HCT116 (cell line): ENCODE measurements around the gene PMS1. TPM values are rescaled to one million over a fixed set of nuclear protein-coding genes. Genes with fewer than 3 reads are reported as not detected.

Experiments
- ATAC-seq: fragments of 200-7000 bp; cut with Tn5 transposase; 2 replicates; pipeline ENCODE4 v1.9.1; 2020; ENCODE audit warnings: mild to moderate bottlenecking, moderate library complexity
- BruUV-seq: library from RNA; stranded (reverse); fragments of 400-500 nt; replicated peaks from 2 replicates; lab custom pipeline; 2021; lab: Mats Ljungman, UMichigan
- CTCF ChIA-PET: fragments of 300-600 bp; sonication (Branson Sonifier 250); formaldehyde crosslinking; loops from one replicate; lab custom pipeline; 2021; ENCODE audit warnings: antibody characterized with exemption; lab: Charles Lee
- POLR2A ChIA-PET: fragments of 300-600, 350-600 bp; sonication (Branson Sonifier 250); formaldehyde crosslinking; loops from one replicate; lab custom pipeline; 2021; ENCODE audit warnings: antibody characterized with exemption; lab: Charles Lee
- RAD21 ChIA-PET, 2 experiments: fragments of 300-600 bp; sonication (Branson Sonifier 250); formaldehyde crosslinking; loops; one replicate each; lab custom pipeline; 2023; ENCODE audit warnings: low total read pairs in 2 of 2; ENCODE audit not compliant: uncharacterized antibody in 2 of 2, unreplicated experiment in 2 of 2, low non-redundant PET in 1 of 2; lab: Charles Lee
- DNase-seq: peaks from one replicate; pipeline ENCODE4 v3.0.0-alpha.2; 2010; ENCODE audit warnings: low read depth, low spot score
- H2AFZ ChIP-seq: fragments of 200-600 bp; shearing (Covaris generic), sonication (generic); 2 replicates; pipeline ENCODE4 v1.6.1; 2017; ENCODE audit warnings: low read depth, mixed run types, mixed read lengths, antibody characterized with exemption, low read length; ENCODE audit not compliant: poor library complexity, severe bottlenecking
- H3K27ac ChIP-seq: 2 replicates; pipeline ENCODE4 v1.5.1; 2012; ENCODE audit warnings: low read depth, low read length
- H3K27me3 ChIP-seq: fragments of 200-600 bp; sonication (generic); 2 replicates; pipeline ENCODE4 v1.6.1; 2016; ENCODE audit warnings: mixed run types, low read length, mixed read lengths; ENCODE audit not compliant: insufficient read depth
- H3K36me3 ChIP-seq, 2 experiments: fragments of 200-500 bp in 1 of 2; fragments of 200-600 bp in 1 of 2; sonication (Bioruptor generic) in 1 of 2; sonication (generic) in 1 of 2; 2 replicates each; pipeline versions ENCODE4 v1.5.1 to v1.6.1; 2014 to 2016; ENCODE audit warnings: low read length in 2 of 2, inconsistent platforms in 1 of 2, mixed read lengths in 1 of 2, mixed run types in 1 of 2; ENCODE audit not compliant: insufficient read depth in 2 of 2, control insufficient read depth in 1 of 2
- H3K4me1 ChIP-seq, 2 experiments: fragments of 200-600 bp in 1 of 2; sonication (generic) in 1 of 2; 2 replicates each; pipeline versions ENCODE4 v1.5.1 to v1.6.1; 2012 to 2017; ENCODE audit warnings: low read length in 2 of 2, inconsistent platforms in 1 of 2, mild to moderate bottlenecking in 1 of 2, mixed read lengths in 1 of 2, mixed run types in 1 of 2, moderate library complexity in 1 of 2; ENCODE audit not compliant: insufficient read depth in 2 of 2, control insufficient read depth in 1 of 2
- H3K4me2 ChIP-seq: fragments of 200-600 bp; sonication (generic); 2 replicates; pipeline ENCODE4 v1.6.1; 2017; ENCODE audit warnings: mixed run types, low read length, mixed read lengths
- H3K4me3 ChIP-seq, 2 experiments: fragments of 200-600 bp in 1 of 2; sonication (generic) in 1 of 2; replicated peaks in 1 of 2; 2 replicates each; pipeline ENCODE4 v1.5.1; 2011 to 2016; ENCODE audit warnings: low read length in 2 of 2, control low read depth in 1 of 2, low read depth in 1 of 2, mild to moderate bottlenecking in 1 of 2, mixed read lengths in 1 of 2, mixed run types in 1 of 2
- H3K79me2 ChIP-seq: fragments of 200-600 bp; sonication (generic); 2 replicates; pipeline ENCODE4 v1.6.1; 2017; ENCODE audit warnings: mild to moderate bottlenecking, mixed run types, low read length, moderate library complexity, mixed read lengths; ENCODE audit not compliant: insufficient read depth
- H3K9ac ChIP-seq: fragments of 200-600 bp; sonication (generic); 2 replicates; pipeline ENCODE4 v1.6.1; 2016; ENCODE audit warnings: low read length, mixed read lengths
- H3K9me2 ChIP-seq: fragments of 200-600 bp; sonication (generic), shearing (Covaris generic); 2 replicates; pipeline ENCODE4 v1.6.1; 2017; ENCODE audit warnings: mixed run types, mild to moderate bottlenecking, moderate library complexity; ENCODE audit not compliant: insufficient read depth
- H3K9me3 ChIP-seq, 2 experiments: fragments of 200-500 bp in 1 of 2; fragments of 200-600 bp in 1 of 2; sonication (Bioruptor generic) in 1 of 2; sonication (generic) in 1 of 2; 2 replicates each; pipeline ENCODE4 v1.6.1; 2014 to 2017; ENCODE audit warnings: low read length in 2 of 2, mixed read lengths in 2 of 2, inconsistent platforms in 1 of 2, low read depth in 1 of 2, mild to moderate bottlenecking in 1 of 2, mixed run types in 1 of 2, moderate library complexity in 1 of 2; ENCODE audit not compliant: control insufficient read depth in 1 of 2, insufficient read depth in 1 of 2
- H4K20me1 ChIP-seq: fragments of 200-600 bp; sonication (generic), shearing (Covaris generic); 2 replicates; pipeline ENCODE4 v1.6.1; 2017; ENCODE audit warnings: mixed run types, mild to moderate bottlenecking, moderate library complexity; ENCODE audit not compliant: insufficient read depth
- ATF3 ChIP-seq: IDR thresholded peaks from 2 replicates; pipeline ENCODE4 v1.6.1; 2012
- CBX3 ChIP-seq: IDR thresholded peaks from 2 replicates; pipeline ENCODE4 v1.6.1; 2012; ENCODE audit warnings: low read depth
- CEBPB ChIP-seq: IDR thresholded peaks from 2 replicates; pipeline ENCODE4 v1.6.1; 2012; ENCODE audit warnings: low read depth
- ELF1 ChIP-seq: IDR thresholded peaks from 2 replicates; pipeline ENCODE4 v1.6.1; 2012; ENCODE audit warnings: low read depth, borderline replicate concordance
- EZH2 ChIP-seq: fragments of 200-600 bp; sonication (generic); IDR thresholded peaks from 2 replicates; pipeline ENCODE4 v1.6.1; 2017; ENCODE audit warnings: antibody characterized with exemption, mixed run types
- EZH2phosphoT487 ChIP-seq: fragments of 200-600 bp; IDR thresholded peaks from 2 replicates; pipeline ENCODE4 v1.6.1; 2018; ENCODE audit warnings: antibody characterized with exemption, borderline replicate concordance
- FOSL1 ChIP-seq: IDR thresholded peaks from 2 replicates; pipeline ENCODE4 v1.6.1; 2012; ENCODE audit warnings: low read depth
- JUND ChIP-seq: IDR thresholded peaks from 2 replicates; pipeline ENCODE4 v1.6.1; 2012
- MAX ChIP-seq: IDR thresholded peaks from 2 replicates; pipeline ENCODE4 v1.6.1; 2012
- POLR2AphosphoS5 ChIP-seq: IDR thresholded peaks from 2 replicates; pipeline ENCODE4 v1.6.1; 2011; ENCODE audit warnings: mild to moderate bottlenecking, low read depth, low read length, moderate library complexity
- REST ChIP-seq: IDR thresholded peaks from 2 replicates; pipeline ENCODE4 v1.6.1; 2012; ENCODE audit warnings: low read depth
- SP1 ChIP-seq: IDR thresholded peaks from 2 replicates; pipeline ENCODE4 v1.6.1; 2012; ENCODE audit warnings: low read depth
- TCF7L2 ChIP-seq: IDR thresholded peaks from 2 replicates; pipeline ENCODE4 v1.7.0; 2011; ENCODE audit warnings: borderline replicate concordance, inconsistent platforms; ENCODE audit not compliant: insufficient read depth, insufficient read length; ENCODE audit errors: extremely low read depth
- ZBTB33 ChIP-seq: IDR thresholded peaks from 2 replicates; pipeline ENCODE4 v1.6.1; 2011; ENCODE audit warnings: mild to moderate bottlenecking, low read length, moderate library complexity; ENCODE audit not compliant: insufficient replicate concordance; ENCODE audit errors: extremely low read depth
- ZFX ChIP-seq: fragments of 450-650 bp; IDR thresholded peaks from 2 replicates; pipeline ENCODE4 v1.6.1; 2017
- ZNF274 ChIP-seq: fragments of 200-500 bp; sonication (Bioruptor generic); IDR thresholded peaks from 2 replicates; pipeline ENCODE4 v1.6.1; 2014; ENCODE audit warnings: mild to moderate bottlenecking, low read depth, low read length, inconsistent platforms
- intact Hi-C: fragments of 100-400 bp; cut with micrococcal nuclease; formaldehyde crosslinking; loops from 2 replicates; pipeline ENCODE4 v1.10.0; 2022
- total RNA-seq: library from RNA; stranded (reverse); gene quantifications from one replicate; pipeline ENCODE4 v1.2.1, GENCODE V29; 2021; ENCODE audit not compliant: unreplicated experiment

The PMS1 gene
- total RNA-seq, 1 experiment from 2014 or later, result 53.2 TPM

GRCh38 chr2:189802396-189802912 is 18.2 kb downstream of the PMS1 start (continued):
- TF ChIP-seq CBX3, result no peak
- no peak for TF ChIP-seq REST
- TF ChIP-seq, all 23 proteins: peak for 0

GRCh38 chr2:189803431-189803830 is 19.2 kb downstream of the PMS1 start:
- DNase-seq, result no peak
- intact Hi-C loops, result no loop called here
- no peak for ATAC-seq
- no peak overlapping the region for H3K4me2 ChIP-seq
- H3K9me3 ChIP-seq, result no peaks in the 10 kb centered on the region
- peaks cover 45% of the 10 kb centered on the region for H3K79me2 ChIP-seq
- peaks cover 16 to 17% of the 10 kb centered on the region in 2 experiments; a peak in 3 of 4 replicates for H3K36me3 ChIP-seq
- H3K27ac ChIP-seq, result no peak overlapping the region
- H3K4me3 ChIP-seq, result no peak overlapping the region
- ChIA-PET CTCF (no interaction called here), RAD21 (no interaction called here), POLR2A (no interaction called here)
- peaks cover 6% of the 10 kb centered on the region; the same call in 1 of the 2 replicates for H4K20me1 ChIP-seq
- TF ChIP-seq ZNF274, result no peak
- TF ChIP-seq MAX, result no peak
- no peak for TF ChIP-seq POLR2AphosphoS5
- TF ChIP-seq ZFX, result no peak
- TF ChIP-seq ATF3, result no peak
- TF ChIP-seq ZBTB33, result no peak
- TF ChIP-seq TCF7L2, result no peak
- TF ChIP-seq JUND, result no peak
- TF ChIP-seq SP1, result no peak
- TF ChIP-seq EZH2phosphoT487, result no peak
- no peak for TF ChIP-seq FOSL1
- no peak for TF ChIP-seq ELF1
- TF ChIP-seq CEBPB, result no peak
- no peak for TF ChIP-seq EZH2
- BruUV-seq, result no TSS peak
- no peak overlapping the region for H2AFZ ChIP-seq
- no peaks in the 10 kb centered on the region for H3K27me3 ChIP-seq
- no peaks in the 10 kb centered on the region for H3K4me1 ChIP-seq
- no peak overlapping the region for H3K9ac ChIP-seq
- H3K9me2 ChIP-seq, result no peaks in the 10 kb centered on the region
